Neural cell (in vitro differentiated cells): ENCODE data around the gene LNPEP. TPM values are rescaled to one million over a fixed set of nuclear protein-coding genes. Genes with fewer than 3 reads are reported as not detected.

Source experiments
- H2AFZ ChIP-seq: fragments of 200-600, 300-800 bp; sonication (generic), shearing (Covaris generic); 2 replicates; pipeline ENCODE4 v1.6.0; 2014; ENCODE audit warnings: low read depth, mild to moderate bottlenecking, antibody characterized with exemption, low read length, moderate library complexity
- H3F3A ChIP-seq: fragments of 200-600 bp; shearing (Covaris generic); 2 replicates; pipeline ENCODE4 v1.6.1; 2016; ENCODE audit warnings: mild to moderate bottlenecking, moderate library complexity, mixed read lengths, antibody characterized with exemption, low read length; ENCODE audit not compliant: insufficient read depth, poor library complexity, severe bottlenecking
- H3K27ac ChIP-seq: fragments of 200-600, 300-800 bp; sonication (generic), shearing (Covaris generic); 2 replicates; pipeline ENCODE4 v1.5.1; 2014; ENCODE audit warnings: mild to moderate bottlenecking, low read length, moderate library complexity
- H3K27me3 ChIP-seq: fragments of 300-800, 200-600 bp; sonication (generic), shearing (Covaris generic); 2 replicates; pipeline ENCODE4 v1.6.0; 2014; ENCODE audit warnings: mild to moderate bottlenecking, low read depth, low read length, moderate library complexity; ENCODE audit not compliant: insufficient read depth
- H3K36me3 ChIP-seq: fragments of 300-800, 200-600 bp; sonication (generic), shearing (Covaris generic); 2 replicates; pipeline ENCODE4 v1.5.1; 2014; ENCODE audit warnings: mild to moderate bottlenecking, antibody characterized with exemption, low read length, moderate library complexity; ENCODE audit not compliant: insufficient read depth
- H3K4me2 ChIP-seq: fragments of 300-800, 200-600 bp; sonication (generic), shearing (Covaris generic); 2 replicates; pipeline ENCODE4 v1.6.0; 2014; ENCODE audit warnings: mild to moderate bottlenecking, low read length
- H3K4me3 ChIP-seq: fragments of 300-800, 200-600 bp; sonication (generic), shearing (Covaris generic); 2 replicates; pipeline ENCODE4 v1.5.1; 2014; ENCODE audit warnings: mild to moderate bottlenecking, low read length, moderate library complexity
- H3K79me2 ChIP-seq: fragments of 200-600 bp; shearing (Covaris generic); replicated peaks from 2 replicates; pipeline ENCODE4 v1.6.0; 2014; ENCODE audit warnings: mild to moderate bottlenecking, low read length, moderate library complexity; ENCODE audit not compliant: insufficient read depth
- H3K9ac ChIP-seq: fragments of 300-800, 200-600 bp; sonication (generic), shearing (Covaris generic); 2 replicates; pipeline ENCODE4 v1.6.1; 2016; ENCODE audit warnings: mild to moderate bottlenecking, low read length, mixed read lengths
- H3K9me2 ChIP-seq: fragments of 200-600 bp; shearing (Covaris generic); 2 replicates; pipeline ENCODE4 v1.6.1; 2016; ENCODE audit warnings: mild to moderate bottlenecking, low read length, mixed read lengths; ENCODE audit not compliant: insufficient read depth
- H3K9me3 ChIP-seq: fragments of 200-600, 300-800 bp; sonication (generic), shearing (Covaris generic); 2 replicates; pipeline ENCODE4 v1.6.1; 2016; ENCODE audit warnings: mild to moderate bottlenecking, mixed run types, low read length, moderate library complexity, mixed read lengths
- H4K20me1 ChIP-seq: fragments of 200-600 bp; shearing (Covaris generic); 2 replicates; pipeline ENCODE4 v1.6.1; 2016; ENCODE audit warnings: mild to moderate bottlenecking, mixed run types; ENCODE audit not compliant: insufficient read depth
- CTCF ChIP-seq: fragments of 450-650 bp; IDR thresholded peaks from 2 replicates; pipeline ENCODE4 v1.5.1; 2014; ENCODE audit warnings: antibody characterized with exemption, mild to moderate bottlenecking, moderate library complexity; ENCODE audit not compliant: poor library complexity, severe bottlenecking
- EP300 ChIP-seq: fragments of 450-650 bp; conservative IDR thresholded peaks from 2 replicates; pipeline ENCODE4 v1.6.1; 2014; ENCODE audit warnings: antibody characterized with exemption, mild to moderate bottlenecking, moderate library complexity; ENCODE audit not compliant: poor library complexity, severe bottlenecking
- EZH2 ChIP-seq: fragments of 200-600, 300-800 bp; shearing (Covaris generic), sonication (generic); IDR thresholded peaks from 2 replicates; pipeline ENCODE4 v1.6.1; 2014; ENCODE audit warnings: antibody characterized with exemption, low read length, borderline replicate concordance, mild to moderate bottlenecking; ENCODE audit not compliant: insufficient read depth, poor library complexity, severe bottlenecking
- MXI1 ChIP-seq: fragments of 450-650 bp; conservative IDR thresholded peaks from 2 replicates; pipeline ENCODE4 v1.6.1; 2014; ENCODE audit warnings: antibody characterized with exemption, mild to moderate bottlenecking; ENCODE audit not compliant: poor library complexity, severe bottlenecking
- POLR2AphosphoS5 ChIP-seq: IDR thresholded peaks from 2 replicates; pipeline ENCODE4 v1.6.1; 2012
- RAD21 ChIP-seq: fragments of 450-650 bp; conservative IDR thresholded peaks from 2 replicates; pipeline ENCODE4 v1.6.1; 2014; ENCODE audit warnings: antibody characterized with exemption, mild to moderate bottlenecking, moderate library complexity
- REST ChIP-seq: IDR thresholded peaks from 2 replicates; pipeline ENCODE4 v1.6.1; 2012; ENCODE audit warnings: borderline replicate concordance
- SMC3 ChIP-seq: fragments of 450-650 bp; conservative IDR thresholded peaks from 2 replicates; pipeline ENCODE4 v1.6.1; 2014; ENCODE audit warnings: antibody characterized with exemption, mild to moderate bottlenecking, moderate library complexity; ENCODE audit not compliant: poor library complexity
- TAF1 ChIP-seq: IDR thresholded peaks from 2 replicates; pipeline ENCODE4 v1.6.1; 2012; ENCODE audit warnings: low read depth
- polyA plus RNA-seq: library from polyadenylated mRNA; depleted of rRNA; stranded (reverse); fragments of >200 nt; gene quantifications from 2 replicates; pipeline ENCODE4 v1.2.3, GENCODE V29; 2014
- small RNA-seq, 3 experiments: library from RNA; depleted of rRNA; stranded (forward); fragments of <200 nt; gene quantifications; one replicate each; pipeline ENCODE3, GENCODE V24; 2012

The LNPEP gene
- polyA plus RNA-seq, 1 donor from 2014 or later: 25.6 TPM

GRCh38 chr5:97085459-97086181, 149.7 kb downstream of the LNPEP start:
- Histone ChIP-seq H3F3A (no peaks in the 10 kb centered on the region), H3K4me2 (no peak overlapping the region), H3K9me2 (no peaks in the 10 kb centered on the region), H2AFZ (no peak overlapping the region), H3K4me3 (no peak overlapping the region), H3K79me2 (no peaks in the 10 kb centered on the region), H3K9ac (no peak overlapping the region), H3K27ac (no peak overlapping the region), H3K27me3 (no peaks in the 10 kb centered on the region), H3K36me3 (no peaks in the 10 kb centered on the region), H3K9me3 (no peaks in the 10 kb centered on the region), H4K20me1 (no peaks in the 10 kb centered on the region)
- TF ChIP-seq CTCF (no peak), POLR2AphosphoS5 (no peak), EP300 (no peak), RAD21 (no peak), EZH2 (no peak), MXI1 (no peak), TAF1 (no peak), SMC3 (no peak), REST (no peak)

Small RNAs within 50 kb of the gene (small RNA-seq; reads per million reads assigned to genes)
- gene RF00019: 0 to 1.2 (median 0) reads per million in 3 experiments

Other genes starting within 250 kb of the LNPEP start
- 15.3 and 17.9 TPM in 2 replicates for gene ERAP1, start 128.1 kb upstream of the LNPEP start, polyA plus RNA-seq
- gene ERAP2, start 59.6 kb upstream of the LNPEP start, polyA plus RNA-seq: not detected in 2 replicates
- gene LIX1, start 206.5 kb downstream of the LNPEP start, polyA plus RNA-seq: 1.1 and 1.9 TPM in 2 replicates
- 17.4 and 20.7 TPM in 2 replicates for gene RIOK2, start 247.2 kb downstream of the LNPEP start, polyA plus RNA-seq